ENCODE results near the gene USP3.

- TF ChIP-seq CTCF (conservative IDR thresholded peaks at IDR 0.05; ENCODE audit: low read length), result no peak; the same call in 1 of the 2 replicates
- TF ChIP-seq EZH2phosphoT487 (IDR thresholded peaks at IDR 0.05; ENCODE audit: borderline replicate concordance, low read depth, low read length), result no peak
These were observed 600 bp upstream of the USP3 start for GRCh38 chr15:63503739-63504246.
